GM21576 (cell line): ENCODE results near the gene LRRIQ4.

Experiments
- ATAC-seq: cut with Tn5 transposase; IDR thresholded peaks from one replicate; pipeline ENCODE4 v1.9.1; 2021; ENCODE audit warnings: mild to moderate bottlenecking, moderate library complexity; ENCODE audit not compliant: unreplicated experiment

The LRRIQ4 gene

GRCh38 chr3:169812332-169813235, at the start of gene LRRIQ4, which contains the start of gene LRRC34:
Gene LRRIQ4, plus strand, starts transcription at chr3:169812870. Its CDS starts 9,052 bp downstream, at chr3:169821922.
Gene LRRC34, minus strand, starts transcription at chr3:169812904. Its CDS starts 356 bp downstream, at chr3:169812548.
- peak; percentile 58 for ATAC-seq

- peak; percentile 34 for ATAC-seq
Observed at GRCh38 chr3:169764312-169764881, 48.3 kb upstream of the LRRIQ4 start.

- peak; percentile 71 for ATAC-seq
Observed at GRCh38 chr3:169764882-169765612, 47.6 kb upstream of the LRRIQ4 start, which contains the start of gene TERC. Gene TERC, minus strand, starts transcription at chr3:169765060.

DNA sequence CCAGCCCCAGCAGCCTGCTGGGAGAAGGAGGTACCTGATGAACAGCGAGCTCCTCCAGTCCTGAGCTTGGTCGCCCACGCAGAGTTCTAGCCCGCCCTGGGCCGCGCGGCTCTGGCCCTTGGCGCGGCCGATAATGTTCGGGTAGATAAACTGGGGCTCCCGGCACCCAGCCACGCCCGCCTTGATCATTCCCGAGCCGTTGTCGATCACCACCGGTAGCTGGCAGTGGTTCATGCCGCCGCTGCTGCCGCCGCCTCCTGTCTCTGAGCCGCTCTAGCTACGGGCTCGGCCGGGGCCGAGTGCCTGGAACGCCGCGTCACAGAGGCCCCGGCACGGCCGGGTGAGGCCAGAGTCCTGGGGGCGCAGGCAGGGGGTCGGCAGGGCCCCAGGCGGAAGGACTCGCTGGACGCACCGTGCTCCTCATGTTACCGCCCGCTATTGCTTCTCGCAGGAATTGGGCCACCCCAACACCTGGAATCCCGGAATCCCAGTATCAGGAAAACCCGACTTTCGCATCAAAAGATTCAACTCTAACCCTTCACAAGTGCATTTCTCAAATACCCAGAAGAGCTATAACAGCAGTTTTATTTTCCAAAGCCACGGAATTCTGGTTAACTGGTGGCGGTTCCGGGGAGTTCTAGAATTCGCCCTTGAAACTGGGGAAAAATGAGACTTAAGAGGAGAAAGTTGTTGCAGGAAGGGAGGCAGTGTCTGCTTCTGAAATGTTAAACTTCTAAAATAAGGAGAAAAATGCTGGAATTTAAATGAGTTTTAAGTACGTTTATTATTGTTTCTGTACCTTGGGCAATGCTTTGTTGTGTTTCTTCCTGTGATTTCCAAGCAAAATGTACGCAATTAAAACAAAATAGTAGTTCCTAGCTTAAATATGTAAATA, 43.1 kb upstream of the LRRIQ4 start, which contains the start of gene ACTRT3:
Gene ACTRT3 (minus strand): TSS at position 275 of the 895 bp plus-strand sequence. CDS start 41 bp downstream, at position 234.
- peak; percentile 27 for ATAC-seq

DNA sequence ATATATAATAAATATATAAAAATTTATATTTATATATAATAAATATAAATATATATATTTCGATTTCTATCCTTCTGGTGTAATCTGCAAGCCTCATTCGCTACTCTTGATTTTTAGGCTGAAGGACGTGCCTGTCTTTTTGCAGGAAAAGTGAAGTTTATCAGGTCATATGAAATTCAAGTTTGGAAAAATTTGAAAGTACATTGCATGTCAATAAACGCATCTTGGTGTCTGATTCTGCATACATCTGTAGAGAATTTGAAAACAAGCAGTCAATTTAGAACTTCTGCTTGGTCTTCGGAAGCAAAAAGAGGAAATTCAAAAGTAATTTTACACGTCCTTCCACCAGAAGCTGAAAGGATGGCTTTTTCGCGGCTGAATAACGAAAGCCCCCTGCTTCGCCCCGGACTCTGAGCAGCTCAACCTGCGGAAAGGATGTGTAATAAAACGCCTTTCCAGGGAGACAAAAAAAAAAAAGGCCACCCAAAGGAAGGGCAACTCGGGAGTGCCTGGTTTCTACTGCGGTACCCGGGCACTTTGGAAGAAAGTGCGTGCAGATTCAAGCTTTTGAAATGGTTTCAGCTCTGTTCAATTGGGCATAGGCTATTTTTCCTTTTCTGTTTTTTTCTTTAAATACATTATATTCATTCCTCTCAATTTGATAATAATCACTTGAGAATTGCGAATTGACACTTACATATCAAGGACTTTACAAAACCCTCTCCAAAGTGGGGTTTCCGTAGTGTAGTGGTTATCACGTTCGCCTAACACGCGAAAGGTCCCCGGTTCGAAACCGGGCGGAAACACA, 41.0 kb upstream of the LRRIQ4 start:
- ATAC-seq, result no peak

- peak; percentile 25 for ATAC-seq
Observed at GRCh38 chr3:169772305-169772896, 40.3 kb upstream of the LRRIQ4 start.

DNA sequence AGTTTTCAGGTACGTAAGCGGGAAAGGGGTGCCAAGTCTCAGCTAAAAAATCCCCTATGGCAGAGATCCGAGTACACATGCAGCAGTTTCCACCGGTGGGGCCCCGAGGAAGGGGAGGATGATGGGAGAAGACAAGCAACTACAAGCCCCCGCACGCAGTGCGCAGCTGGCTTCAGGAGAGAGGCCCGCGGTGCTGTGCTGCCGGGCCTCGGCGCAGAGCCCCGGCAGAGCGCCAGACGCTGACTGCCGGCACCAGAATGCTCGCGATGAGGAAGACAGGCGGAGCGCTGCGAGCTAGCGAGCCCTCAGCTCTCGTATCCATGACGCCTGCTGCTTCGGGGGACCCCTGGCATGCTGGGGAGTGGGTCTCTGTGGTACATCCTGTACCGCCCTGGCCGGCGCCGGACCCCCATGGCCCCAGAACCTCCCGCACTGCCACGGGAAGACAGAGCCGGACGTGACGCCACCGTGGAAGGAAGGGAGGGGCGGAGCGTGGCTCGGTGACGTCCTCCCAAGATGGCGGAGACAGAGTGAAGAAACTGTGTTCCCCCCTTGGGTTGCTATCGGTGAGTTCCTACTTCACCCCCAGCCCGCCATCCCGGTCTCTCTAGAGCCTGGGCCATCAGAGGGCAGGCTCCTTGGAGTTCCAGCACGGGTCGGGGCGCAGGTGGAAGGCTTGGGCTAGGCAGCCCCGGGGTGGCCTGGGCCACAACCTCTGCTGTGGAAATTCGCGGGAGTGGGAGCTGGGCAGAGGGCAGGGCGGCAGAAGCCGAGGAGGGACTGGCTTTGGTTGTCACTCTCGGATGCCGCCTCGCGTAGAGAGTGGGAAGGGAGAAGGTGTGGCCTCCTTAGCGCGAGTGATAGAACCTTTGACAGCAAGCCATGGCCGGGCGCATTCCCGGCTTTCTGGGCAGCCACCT, 39.5 kb upstream of the LRRIQ4 start, which contains the start of gene MYNN:
Gene MYNN (plus strand): TSS at position 500 of the 920 bp plus-strand sequence. CDS start 900 bp downstream, outside the sequence.
- ATAC-seq, result peak; percentile 80

DNA sequence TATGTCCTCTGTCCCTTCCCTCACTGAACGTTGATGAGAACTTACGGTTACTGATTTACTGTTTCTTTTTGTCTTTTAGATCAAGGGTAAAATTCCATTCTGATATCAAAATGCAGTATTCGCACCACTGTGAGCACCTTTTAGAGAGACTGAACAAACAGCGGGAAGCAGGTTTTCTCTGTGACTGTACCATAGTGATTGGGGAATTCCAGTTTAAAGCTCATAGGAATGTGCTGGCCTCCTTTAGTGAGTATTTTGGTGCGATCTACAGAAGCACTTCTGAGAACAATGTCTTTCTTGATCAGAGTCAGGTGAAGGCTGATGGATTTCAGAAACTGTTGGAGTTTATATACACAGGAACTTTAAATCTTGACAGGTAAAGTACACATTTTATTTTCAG, 38.5 kb upstream of the LRRIQ4 start:
- ATAC-seq, result no peak

GRCh38 chr3:169777822-169778221, 34.8 kb upstream of the LRRIQ4 start:
- ATAC-seq, result no peak

DNA sequence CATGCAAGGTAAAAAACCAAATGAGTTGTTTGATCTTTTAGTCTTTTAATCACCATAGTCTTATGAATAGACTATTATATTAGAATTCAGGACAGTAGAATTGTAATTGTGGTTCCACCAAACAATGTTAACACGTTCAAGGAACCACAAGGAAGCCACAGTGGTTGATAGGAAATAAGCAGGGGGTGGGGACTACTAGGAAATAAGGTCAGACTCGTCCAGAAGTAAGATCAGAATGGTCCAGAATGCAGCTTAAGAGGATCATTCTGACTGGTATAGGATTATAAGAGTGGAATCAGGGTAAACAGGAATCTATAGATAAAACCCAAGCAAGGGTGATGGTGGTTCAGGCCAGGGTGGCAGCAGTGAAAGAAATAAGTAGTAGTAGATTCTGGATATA, 31.9 kb upstream of the LRRIQ4 start:
- no peak for ATAC-seq

GRCh38 chr3:169781209-169781855, 31.3 kb upstream of the LRRIQ4 start:
- no peak for ATAC-seq

- ATAC-seq, result no peak
Observed at GRCh38 chr3:169787120-169787519, 25.6 kb upstream of the LRRIQ4 start.

- no peak for ATAC-seq
Observed at GRCh38 chr3:169787791-169788190, 24.9 kb upstream of the LRRIQ4 start.

- ATAC-seq, result no peak
Observed at GRCh38 chr3:169790219-169790618, 22.5 kb upstream of the LRRIQ4 start.

- ATAC-seq, result no peak
Observed at GRCh38 chr3:169790687-169791429, 21.8 kb upstream of the LRRIQ4 start.

- ATAC-seq, result no peak
Observed at GRCh38 chr3:169792359-169792758, 20.3 kb upstream of the LRRIQ4 start.

DNA sequence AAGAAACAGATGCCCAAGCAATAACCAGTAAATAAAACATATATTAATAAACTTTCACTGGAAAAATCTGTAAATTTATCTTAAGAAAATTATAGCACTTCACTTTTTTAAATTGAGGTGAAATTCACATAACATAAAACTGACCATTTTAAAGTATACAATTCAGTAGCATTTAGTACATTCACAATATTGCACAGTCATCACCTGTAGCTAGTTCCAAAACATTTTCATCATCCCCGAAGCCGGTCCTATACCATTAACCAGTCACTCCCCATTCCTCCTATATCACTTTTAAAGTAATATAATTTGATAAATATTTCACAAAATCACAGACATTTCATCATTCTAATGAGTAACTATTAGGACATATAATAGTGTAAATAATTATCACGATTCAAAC, 8.0 kb upstream of the LRRIQ4 start:
- no peak for ATAC-seq
